ENCODE results near the gene FNBP1. TPM values are rescaled to one million over a fixed set of nuclear protein-coding genes. Genes with fewer than 3 reads are reported as not detected.

FNBP1 gene
- total RNA-seq, 2 experiments from 2014 or later = 126 to 128 TPM

DNA sequence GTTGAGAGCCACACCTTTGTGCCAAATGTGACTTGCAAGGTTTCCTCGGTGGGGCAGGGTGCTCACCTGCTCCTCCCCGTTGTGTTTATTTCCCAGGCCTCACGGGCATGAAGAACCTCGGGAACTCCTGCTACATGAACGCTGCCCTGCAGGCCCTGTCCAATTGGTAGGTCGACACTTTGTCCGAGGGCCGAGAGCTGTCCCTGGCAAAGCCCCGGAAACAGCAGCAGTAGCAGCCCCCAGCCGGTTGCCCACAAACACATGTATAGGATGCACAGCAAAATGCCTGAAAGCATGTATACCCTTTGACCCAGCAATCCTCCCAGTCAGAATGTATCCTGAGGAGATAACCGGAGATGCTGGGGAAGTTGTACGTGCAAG is 181.6 kb downstream of the FNBP1 start:
- peaks cover 34% of the 10 kb centered on the region for H3K36me3 Mint-ChIP-seq (ENCODE audit: low read depth)
- H3K27me3 Mint-ChIP-seq (ENCODE audit: low read depth) = no peaks in the 10 kb centered on the region
- CTCF ChIA-PET = no interaction called here
- peak overlapping the region; percentile 87 for H3K27ac Mint-ChIP-seq
- intact Hi-C loops (cut with micrococcal nuclease) = no loop called here
- DNase-seq = no peak
- no peaks in the 10 kb centered on the region for H3K9me3 Mint-ChIP-seq
- H3K4me3 Mint-ChIP-seq = no peak overlapping the region
- peaks cover 58% of the 10 kb centered on the region for H3K4me1 Mint-ChIP-seq (ENCODE audit: low read depth)

DNA sequence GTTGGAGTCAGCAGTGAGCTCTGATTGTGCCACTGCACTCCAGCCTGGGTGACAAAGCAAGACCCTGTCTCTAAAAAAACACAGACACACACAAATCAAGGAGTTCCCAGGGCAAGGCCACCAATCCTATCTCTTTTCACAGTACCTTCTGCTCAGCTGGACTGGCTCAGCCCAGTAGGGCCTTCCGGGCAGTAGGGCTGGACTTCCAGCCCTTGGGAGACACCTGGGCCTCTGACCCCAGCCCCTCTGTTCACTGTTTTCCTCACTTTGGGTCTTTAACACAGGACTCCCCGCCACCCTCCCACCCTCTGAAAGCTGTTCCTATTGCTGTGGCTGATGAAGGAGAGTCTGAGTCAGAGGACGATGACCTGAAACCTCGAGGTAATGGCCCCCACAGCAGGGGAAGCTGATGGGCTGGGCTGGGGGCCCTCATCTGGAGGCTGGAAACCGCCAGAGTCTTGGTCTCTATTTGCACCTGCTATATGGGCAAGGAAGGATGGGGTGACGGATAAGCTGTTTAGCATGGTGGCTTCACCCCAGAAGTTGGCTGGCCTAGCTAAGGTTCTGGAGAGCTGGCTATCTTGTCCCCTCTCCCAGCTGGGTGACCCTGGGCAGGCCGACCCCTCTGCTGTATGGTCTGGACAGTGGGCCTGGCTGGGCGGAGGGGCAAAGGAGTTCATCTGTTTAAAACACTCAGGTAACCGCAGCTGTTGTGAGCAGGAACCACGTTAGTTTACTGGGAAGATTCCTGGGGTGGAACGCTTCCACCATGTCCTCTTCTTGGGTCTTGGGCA is 182.1 kb downstream of the FNBP1 start:
- peak; percentile 65 for DNase-seq
- Mint-ChIP-seq H3K36me3 (ENCODE audit: low read depth) (peaks cover 32% of the 10 kb centered on the region), H3K9me3 (no peaks in the 10 kb centered on the region), H3K4me3 (no peak overlapping the region), H3K27me3 (ENCODE audit: low read depth) (no peaks in the 10 kb centered on the region), H3K27ac (peak overlapping the region; percentile 87), H3K4me1 (ENCODE audit: low read depth) (peaks cover 56% of the 10 kb centered on the region)
- intact Hi-C loops (cut with micrococcal nuclease) = no loop called here
- CTCF ChIA-PET = interaction anchor here (0.6 kb wide), 1 partner anchor 103 kb away, joined by 3 read pairs; no protein-coding TSS in a partner anchor

DNA sequence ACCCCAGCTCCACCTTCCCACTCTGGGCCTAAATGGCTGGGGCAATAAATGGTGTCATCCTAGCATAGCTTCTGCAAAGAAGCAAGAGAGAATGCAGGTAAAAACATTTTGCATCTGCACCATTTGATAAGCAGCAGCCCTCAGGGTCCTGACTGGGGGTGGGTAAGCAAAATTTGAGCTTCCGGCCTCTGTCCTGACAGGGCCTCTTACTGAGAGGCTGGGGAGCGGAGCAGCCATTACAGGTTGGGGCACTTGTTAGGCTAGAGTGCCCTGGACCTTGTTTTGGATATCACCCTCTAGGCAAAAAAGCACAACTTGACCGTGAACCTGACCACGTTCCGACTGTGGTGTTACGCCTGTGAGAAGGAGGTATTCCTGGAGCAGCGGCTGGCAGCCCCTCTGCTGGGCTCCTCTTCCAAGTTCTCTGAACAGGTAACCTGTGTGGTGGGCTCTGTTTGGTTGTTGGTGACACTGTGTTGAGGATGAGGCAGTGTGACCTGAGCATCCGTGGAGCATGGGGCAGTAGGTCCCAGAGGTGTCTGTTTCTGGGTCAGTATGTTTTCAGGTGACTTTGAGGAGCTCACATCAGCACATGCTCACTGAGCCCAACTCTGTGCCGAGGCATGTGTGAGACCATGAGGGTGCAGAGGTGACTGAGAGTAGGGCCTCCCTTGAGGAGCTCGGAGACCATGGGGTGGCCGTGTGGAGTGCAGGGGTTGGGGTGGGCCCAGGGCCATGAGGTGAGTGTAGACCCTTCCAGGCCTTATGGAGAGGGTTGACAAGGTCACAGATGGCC is 184.6 kb downstream of the FNBP1 start:
- intact Hi-C loops (cut with micrococcal nuclease) = no loop called here
- Mint-ChIP-seq H3K4me3 (no peak overlapping the region), H3K27ac (peak overlapping the region; percentile 13), H3K4me1 (ENCODE audit: low read depth) (peaks cover 61% of the 10 kb centered on the region), H3K36me3 (ENCODE audit: low read depth) (peaks cover 40% of the 10 kb centered on the region), H3K27me3 (ENCODE audit: low read depth) (no peaks in the 10 kb centered on the region), H3K9me3 (no peaks in the 10 kb centered on the region)
- DNase-seq = no peak
- CTCF ChIA-PET = no interaction called here

DNA sequence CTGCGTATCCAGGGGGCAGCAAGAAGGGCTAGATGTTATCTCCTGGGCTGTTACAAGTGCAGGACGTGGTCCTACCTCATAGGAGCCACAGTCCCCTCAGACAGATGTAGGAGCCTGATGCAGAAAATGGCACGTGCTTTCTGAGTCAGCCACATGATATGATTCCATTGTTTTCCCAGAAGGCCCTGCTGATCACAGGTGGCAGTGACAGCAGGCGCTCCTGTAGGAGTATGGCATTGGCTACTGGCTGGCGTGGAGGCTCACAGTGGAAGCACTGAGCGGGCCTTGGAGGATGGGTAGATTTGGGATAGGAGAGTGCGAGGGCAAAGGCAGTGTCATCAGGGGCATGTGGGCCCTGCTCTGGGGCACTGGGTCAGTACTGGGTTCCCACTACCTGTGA is 185.8 kb downstream of the FNBP1 start:
- Mint-ChIP-seq H3K9me3 (no peaks in the 10 kb centered on the region), H3K36me3 (ENCODE audit: low read depth) (peaks cover 41% of the 10 kb centered on the region), H3K4me3 (no peak overlapping the region), H3K4me1 (ENCODE audit: low read depth) (peaks cover 57% of the 10 kb centered on the region), H3K27me3 (ENCODE audit: low read depth) (no peaks in the 10 kb centered on the region), H3K27ac (no peak overlapping the region)
- DNase-seq = no peak
- CTCF ChIA-PET = no interaction called here
- intact Hi-C loops (cut with micrococcal nuclease) = no loop called here

DNA sequence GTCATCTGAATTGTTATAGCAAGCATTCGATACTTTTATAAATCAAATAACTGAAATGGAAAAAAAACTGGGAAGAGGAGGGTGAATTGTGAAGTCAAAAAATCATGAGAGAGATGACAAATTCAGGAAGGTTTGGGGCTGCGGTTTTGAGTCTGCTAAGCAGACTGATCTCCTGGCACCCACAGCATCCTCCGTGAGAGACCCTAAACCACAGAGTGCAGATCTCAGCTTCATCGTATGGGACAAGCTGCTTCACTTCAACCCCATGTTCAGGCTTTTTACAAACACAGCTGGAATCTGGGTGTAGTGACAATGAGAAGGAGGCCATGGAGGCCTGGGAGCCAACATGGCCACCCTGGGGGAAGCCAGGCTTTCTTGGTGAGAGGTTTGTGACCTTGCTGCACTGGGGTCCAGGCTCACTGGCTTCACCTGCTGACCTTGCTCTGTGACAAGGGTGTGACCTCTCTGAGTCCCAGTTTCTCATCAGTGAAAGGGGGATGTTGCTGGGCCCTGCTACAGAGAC is 188.3 kb downstream of the FNBP1 start:
- no peaks in the 10 kb centered on the region for H3K27me3 Mint-ChIP-seq (ENCODE audit: low read depth)
- H3K27ac Mint-ChIP-seq = peak overlapping the region; percentile 65
- peaks cover 41% of the 10 kb centered on the region for H3K36me3 Mint-ChIP-seq (ENCODE audit: low read depth)
- intact Hi-C loops (cut with micrococcal nuclease) = no loop called here
- H3K4me3 Mint-ChIP-seq = no peak overlapping the region
- peak; percentile 27 for DNase-seq
- peaks cover 39% of the 10 kb centered on the region for H3K4me1 Mint-ChIP-seq (ENCODE audit: low read depth)
- CTCF ChIA-PET = no interaction called here
- H3K9me3 Mint-ChIP-seq = no peaks in the 10 kb centered on the region

DNA sequence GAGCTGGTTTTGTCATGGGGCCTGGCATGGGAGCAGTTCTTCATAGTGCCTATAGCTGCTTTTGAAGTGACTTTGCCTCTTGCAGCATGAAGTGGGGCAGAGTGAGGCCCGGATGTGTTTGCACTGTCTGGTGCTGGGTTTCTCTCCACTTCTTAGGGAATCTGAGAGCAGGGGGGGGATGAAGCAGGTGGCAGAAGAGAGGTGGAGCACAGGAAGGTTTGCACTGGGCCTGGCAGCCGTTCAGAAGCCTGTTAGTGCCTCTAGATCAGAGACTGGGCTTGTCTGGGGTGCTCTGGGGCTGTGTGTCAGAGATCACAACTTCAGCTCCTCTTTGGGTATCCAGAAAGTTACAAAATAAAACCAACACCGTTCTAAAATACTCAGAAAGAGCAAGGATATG is 189.4 kb downstream of the FNBP1 start:
- Mint-ChIP-seq H3K9me3 (no peaks in the 10 kb centered on the region), H3K4me1 (ENCODE audit: low read depth) (peaks cover 39% of the 10 kb centered on the region), H3K27me3 (ENCODE audit: low read depth) (no peaks in the 10 kb centered on the region), H3K4me3 (no peak overlapping the region), H3K27ac (no peak overlapping the region), H3K36me3 (ENCODE audit: low read depth) (peaks cover 41% of the 10 kb centered on the region)
- no peak for DNase-seq
- CTCF ChIA-PET = no interaction called here
- intact Hi-C loops (cut with micrococcal nuclease) = no loop called here

DNA sequence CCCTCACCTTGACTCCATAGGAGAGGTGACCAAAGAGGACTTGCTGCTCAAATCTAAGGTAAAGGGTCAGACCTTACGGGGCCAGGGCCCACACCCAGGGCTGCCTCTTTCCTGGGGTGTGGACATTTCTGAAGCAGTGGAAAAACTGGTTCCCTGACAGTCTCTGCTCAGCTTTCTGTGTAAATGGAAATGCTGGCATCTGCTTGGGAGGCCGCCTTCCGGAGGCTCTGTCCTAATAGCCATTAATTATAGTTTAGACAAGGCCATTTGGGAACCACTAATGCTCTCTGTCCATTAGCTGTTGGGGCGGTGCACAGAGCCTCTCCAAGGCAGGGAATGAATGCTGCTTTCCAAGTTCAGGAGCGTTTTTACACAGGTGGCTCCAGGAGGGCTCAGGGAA is 190.4 kb downstream of the FNBP1 start:
- Mint-ChIP-seq H3K4me3 (no peak overlapping the region), H3K4me1 (ENCODE audit: low read depth) (peaks cover 42% of the 10 kb centered on the region), H3K36me3 (ENCODE audit: low read depth) (peaks cover 41% of the 10 kb centered on the region), H3K27me3 (ENCODE audit: low read depth) (no peaks in the 10 kb centered on the region), H3K9me3 (no peaks in the 10 kb centered on the region), H3K27ac (no peak overlapping the region)
- intact Hi-C loops (cut with micrococcal nuclease) = no loop called here
- CTCF ChIA-PET = interaction anchor here (1.3 kb wide), 1 partner anchor 12 kb away, joined by 3 read pairs; no protein-coding TSS in a partner anchor
- no peak for DNase-seq

DNA sequence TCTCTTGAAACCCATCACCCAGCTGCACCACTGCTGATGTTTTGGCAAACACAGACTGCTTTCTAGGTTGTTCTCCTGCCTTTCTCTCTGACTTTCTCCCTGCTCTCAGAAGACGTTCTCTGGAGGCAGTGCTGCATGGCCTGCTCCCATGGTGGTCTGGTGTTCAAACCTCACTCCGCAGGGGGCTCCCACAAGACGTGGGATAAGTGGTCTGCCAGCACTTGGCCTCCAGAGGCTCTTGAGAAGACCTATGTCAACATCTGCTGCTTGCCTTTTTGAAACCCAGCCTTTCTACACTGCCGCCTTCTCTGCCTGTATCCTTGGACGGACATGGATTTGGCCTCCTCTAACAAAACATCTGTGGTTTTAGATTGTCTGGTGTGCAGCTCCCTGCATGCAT is 191.2 kb downstream of the FNBP1 start:
- Mint-ChIP-seq H3K4me1 (ENCODE audit: low read depth) (peaks cover 39% of the 10 kb centered on the region), H3K4me3 (no peak overlapping the region), H3K27ac (no peak overlapping the region), H3K36me3 (ENCODE audit: low read depth) (peaks cover 39% of the 10 kb centered on the region), H3K9me3 (no peaks in the 10 kb centered on the region), H3K27me3 (ENCODE audit: low read depth) (no peaks in the 10 kb centered on the region)
- CTCF ChIA-PET = interaction anchor here (1.3 to 1.5 kb wide), 2 partner anchors 12 to 33 kb away, joined by 3 to 5 read pairs; no protein-coding TSS in a partner anchor
- intact Hi-C loops (cut with micrococcal nuclease) = no loop called here
- no peak for DNase-seq

DNA sequence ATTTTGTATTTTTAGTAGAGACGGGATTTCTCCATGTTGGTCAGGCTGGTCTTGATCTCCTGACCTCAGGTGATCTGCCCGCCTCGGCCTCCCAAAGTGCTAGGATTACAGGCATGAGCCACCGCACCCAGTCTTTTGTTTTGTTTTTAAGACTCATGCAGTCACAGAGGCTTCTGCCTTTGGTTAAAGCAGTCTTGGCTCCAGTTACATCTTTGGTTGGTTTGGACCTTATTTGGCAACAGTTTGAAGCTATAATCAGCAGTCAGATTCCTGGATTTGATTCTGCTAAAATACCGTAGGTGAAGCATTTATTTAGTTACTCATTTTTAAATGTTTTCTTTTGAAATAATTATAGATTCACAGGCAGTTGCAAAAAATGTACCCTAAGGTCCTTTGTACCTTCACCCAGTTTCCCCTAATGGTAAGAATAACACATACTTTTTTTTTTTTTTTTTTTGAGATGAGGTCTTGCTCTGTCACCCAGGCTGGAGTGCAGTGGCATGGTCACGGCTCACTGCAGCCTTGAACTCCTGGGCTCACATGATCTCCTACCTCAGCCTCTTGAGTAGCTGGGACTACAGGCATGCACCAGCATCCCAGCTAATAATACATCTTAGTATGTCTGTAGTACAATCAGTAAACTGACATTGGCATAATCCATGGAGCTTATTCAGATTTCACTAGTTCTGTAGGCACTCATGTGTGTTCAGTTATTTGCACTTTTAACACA is 192.0 kb downstream of the FNBP1 start:
- DNase-seq = no peak
- no peak overlapping the region for H3K27ac Mint-ChIP-seq
- intact Hi-C loops (cut with micrococcal nuclease) = no loop called here
- H3K4me3 Mint-ChIP-seq = no peak overlapping the region
- H3K4me1 Mint-ChIP-seq (ENCODE audit: low read depth) = peaks cover 34% of the 10 kb centered on the region
- no peaks in the 10 kb centered on the region for H3K9me3 Mint-ChIP-seq
- CTCF ChIA-PET = interaction anchor here (0.6 to 1.5 kb wide), 2 partner anchors 24 to 34 kb away, joined by 5 read pairs; no protein-coding TSS in a partner anchor
- peaks cover 39% of the 10 kb centered on the region for H3K36me3 Mint-ChIP-seq (ENCODE audit: low read depth)
- H3K27me3 Mint-ChIP-seq (ENCODE audit: low read depth) = no peaks in the 10 kb centered on the region

DNA sequence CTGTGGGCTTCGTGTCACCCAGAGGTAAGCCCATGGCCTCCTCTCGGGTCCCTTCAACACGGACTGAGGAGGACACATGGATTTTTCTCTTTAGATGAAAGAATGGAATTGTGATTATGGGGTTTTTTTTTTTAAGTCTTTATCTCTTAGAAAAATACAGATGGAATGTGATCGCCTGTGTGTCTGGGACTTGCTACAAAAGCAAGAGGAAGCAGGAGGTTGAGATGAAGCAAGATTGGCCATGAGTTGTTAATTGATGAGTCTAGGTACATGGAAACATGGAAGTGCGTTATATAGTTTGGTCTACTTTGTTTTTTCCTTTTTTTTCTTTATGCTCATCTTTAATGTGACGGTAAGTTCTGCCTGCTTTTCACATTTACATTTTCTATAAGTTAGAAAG is 193.1 kb downstream of the FNBP1 start:
- H3K27ac Mint-ChIP-seq = no peak overlapping the region
- H3K4me1 Mint-ChIP-seq (ENCODE audit: low read depth) = peaks cover 31% of the 10 kb centered on the region
- no peaks in the 10 kb centered on the region for H3K27me3 Mint-ChIP-seq (ENCODE audit: low read depth)
- intact Hi-C loops (cut with micrococcal nuclease) = no loop called here
- CTCF ChIA-PET = no interaction called here
- no peak for DNase-seq
- H3K9me3 Mint-ChIP-seq = no peaks in the 10 kb centered on the region
- H3K4me3 Mint-ChIP-seq = no peak overlapping the region
- H3K36me3 Mint-ChIP-seq (ENCODE audit: low read depth) = peaks cover 31% of the 10 kb centered on the region

DNA sequence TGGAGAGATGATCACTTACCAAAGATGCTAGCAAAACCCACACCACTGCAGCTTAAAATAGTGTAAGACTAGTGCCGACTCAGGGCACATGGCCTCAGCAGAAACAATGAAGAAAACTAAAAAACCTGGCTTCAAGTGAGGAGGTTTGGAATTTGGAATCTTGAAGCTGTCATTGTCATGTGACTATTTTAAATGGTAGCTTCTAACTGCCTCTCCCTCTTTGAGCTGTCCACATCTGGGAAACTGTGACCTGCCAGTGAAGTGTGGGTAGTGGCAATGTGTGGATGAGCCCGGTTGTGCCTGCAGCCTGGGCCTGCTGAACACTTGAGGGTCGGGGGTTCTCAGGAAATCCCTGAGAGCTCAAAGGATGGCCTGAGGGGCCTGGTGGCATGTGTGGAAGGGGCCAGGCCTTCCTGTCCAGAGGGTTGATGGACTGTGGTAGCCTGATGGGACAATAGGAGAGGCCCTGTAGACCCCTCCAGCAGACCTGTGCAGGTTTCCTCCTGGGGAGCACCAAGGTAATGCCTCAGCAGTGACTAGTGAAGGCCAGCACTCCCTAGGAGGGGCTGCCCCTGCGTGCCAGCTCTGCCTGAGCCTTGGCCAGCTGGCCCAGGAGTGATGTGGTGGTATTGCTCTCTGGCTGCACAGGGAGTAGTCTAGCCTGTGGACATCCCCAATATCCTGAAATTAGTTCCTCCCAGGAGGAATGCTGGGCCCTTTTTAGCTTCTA is 194.1 kb downstream of the FNBP1 start:
- no peak for DNase-seq
- Mint-ChIP-seq H3K9me3 (no peaks in the 10 kb centered on the region), H3K4me3 (no peak overlapping the region), H3K27me3 (ENCODE audit: low read depth) (no peaks in the 10 kb centered on the region), H3K4me1 (ENCODE audit: low read depth) (peaks cover 23% of the 10 kb centered on the region), H3K27ac (no peak overlapping the region), H3K36me3 (ENCODE audit: low read depth) (peaks cover 21% of the 10 kb centered on the region)
- CTCF ChIA-PET = no interaction called here
- intact Hi-C loops (cut with micrococcal nuclease) = no loop called here

Data from activated naive CD4-positive, alpha-beta T cell treated with anti-CD3 and anti-CD28 coated beads for 36 hours (primary cell).